Effector memory CD8-positive, alpha-beta T cell (primary cell): ENCODE measurements around the gene CD6.

Experiments
- ATAC-seq: fragments of 150-1000 bp; cut with Tn5 transposase; replicated peaks from 2 replicates; pipeline ENCODE4 v1.10.0; 2021; ENCODE audit warnings: mild to moderate bottlenecking, moderate library complexity
- DNase-seq, 3 experiments: peaks; one replicate each; pipeline ENCODE4 v3.0.0; 2021
- H3K27ac Mint-ChIP-seq, 2 donors: one replicate each; pipeline ENCODE4 v1.8.0; 2022; ENCODE audit warnings: mild to moderate bottlenecking in 2 of 2, mixed read lengths in 2 of 2, moderate library complexity in 2 of 2
- H3K27me3 Mint-ChIP-seq, 2 donors: one replicate each; pipeline ENCODE4 v1.8.0; 2022; ENCODE audit warnings: mixed read lengths in 2 of 2
- H3K36me3 Mint-ChIP-seq: one replicate; pipeline ENCODE4 v1.8.0; 2022; ENCODE audit warnings: mild to moderate bottlenecking, moderate library complexity, mixed read lengths; ENCODE audit not compliant: insufficient read depth
- H3K4me1 Mint-ChIP-seq, 2 donors: one replicate each; pipeline ENCODE4 v1.8.0; 2022; ENCODE audit warnings: low read depth in 2 of 2, mixed read lengths in 2 of 2
- H3K4me3 Mint-ChIP-seq, 2 donors: one replicate each; pipeline ENCODE4 v1.8.0; 2022; ENCODE audit warnings: mild to moderate bottlenecking in 2 of 2, mixed read lengths in 2 of 2, moderate library complexity in 2 of 2
- H3K9me3 Mint-ChIP-seq, 2 donors: one replicate each; pipeline ENCODE4 v1.8.0; 2022; ENCODE audit warnings: mixed read lengths in 2 of 2

CD6 gene

GRCh38 chr11:61026121-61027031 is 54.9 kb downstream of the CD6 start:
- peak overlapping the region; percentile 70 to 79 for H3K4me3 Mint-ChIP-seq
- H3K27me3 Mint-ChIP-seq = no peaks in the 10 kb centered on the region
- peak overlapping the region; percentile 89 to 90 for H3K27ac Mint-ChIP-seq
- H3K9me3 Mint-ChIP-seq = no peaks in the 10 kb centered on the region
- peaks cover 44% of the 10 kb centered on the region for H3K36me3 Mint-ChIP-seq
- no peak for DNase-seq
- peaks cover 51 to 62% of the 10 kb centered on the region in 2 donors for H3K4me1 Mint-ChIP-seq
- peak; percentile 12 for ATAC-seq

GRCh38 chr11:61027141-61027840 is 55.8 kb downstream of the CD6 start:
- Mint-ChIP-seq H3K4me3 (peak overlapping the region; percentile 70 to 79), H3K9me3 (no peaks in the 10 kb centered on the region), H3K27me3 (no peaks in the 10 kb centered on the region), H3K4me1 (peaks cover 42 to 52% of the 10 kb centered on the region in 2 donors), H3K27ac (peak overlapping the region; percentile 90 to 94), H3K36me3 (peaks cover 38% of the 10 kb centered on the region)
- peak; percentile 15 for ATAC-seq
- DNase-seq = no peak

- DNase-seq = no peak
- no peaks in the 10 kb centered on the region for H3K27me3 Mint-ChIP-seq
- H3K4me3 Mint-ChIP-seq = peak overlapping the region; percentile 70 to 79
- no peaks in the 10 kb centered on the region for H3K9me3 Mint-ChIP-seq
- peaks cover 32% of the 10 kb centered on the region for H3K36me3 Mint-ChIP-seq
- peaks cover 33 to 44% of the 10 kb centered on the region in 2 donors for H3K4me1 Mint-ChIP-seq
- ATAC-seq = no peak
- H3K27ac Mint-ChIP-seq = peak overlapping the region in 1 of 2 donors; percentile 94
Measured at GRCh38 chr11:61028135-61028729, 56.8 kb downstream of the CD6 start.

- Mint-ChIP-seq H3K36me3 (peaks cover 7% of the 10 kb centered on the region), H3K27me3 (no peaks in the 10 kb centered on the region), H3K27ac (no peak overlapping the region), H3K9me3 (no peaks in the 10 kb centered on the region), H3K4me3 (no peak overlapping the region), H3K4me1 (peaks cover 8 to 9% of the 10 kb centered on the region in 2 donors)
- ATAC-seq (no peak), DNase-seq (no peak)
Measured at GRCh38 chr11:61032824-61033223, 61.3 kb downstream of the CD6 start.

GRCh38 chr11:61033417-61033816 is 61.9 kb downstream of the CD6 start:
- peaks cover 5% of the 10 kb centered on the region for H3K36me3 Mint-ChIP-seq
- H3K27me3 Mint-ChIP-seq = no peaks in the 10 kb centered on the region
- H3K4me1 Mint-ChIP-seq = peaks cover 2 to 3% of the 10 kb centered on the region in 2 donors
- H3K27ac Mint-ChIP-seq = no peak overlapping the region
- no peak overlapping the region for H3K4me3 Mint-ChIP-seq
- ATAC-seq = no peak
- DNase-seq = no peak
- no peaks in the 10 kb centered on the region for H3K9me3 Mint-ChIP-seq

GRCh38 chr11:61034111-61034510 is 62.6 kb downstream of the CD6 start:
- H3K4me1 Mint-ChIP-seq = peaks cover 0 to 2% of the 10 kb centered on the region in 2 donors
- DNase-seq = no peak

GRCh38 chr11:61034704-61035525 is 63.4 kb downstream of the CD6 start:
- no peak for ATAC-seq
- Mint-ChIP-seq H3K9me3 (no peaks in the 10 kb centered on the region), H3K27ac (no peak overlapping the region), H3K36me3 (peaks cover 3% of the 10 kb centered on the region), H3K27me3 (no peaks in the 10 kb centered on the region), H3K4me1 (peaks cover 2% of the 10 kb centered on the region in 2 donors), H3K4me3 (no peak overlapping the region)
- no peak for DNase-seq

More at GRCh38 chr11:61034111-61034510, 62.6 kb downstream of the CD6 start:
- Mint-ChIP-seq H3K36me3 (peaks cover 5% of the 10 kb centered on the region), H3K4me3 (no peak overlapping the region), H3K27me3 (no peaks in the 10 kb centered on the region), H3K27ac (no peak overlapping the region), H3K9me3 (no peaks in the 10 kb centered on the region)
- no peak for ATAC-seq

- Mint-ChIP-seq H3K36me3 (peaks cover 3% of the 10 kb centered on the region), H3K27ac (no peak overlapping the region)
Measured at GRCh38 chr11:61035526-61035835, 64.0 kb downstream of the CD6 start.

GRCh38 chr11:61037441-61038093 is 66.1 kb downstream of the CD6 start:
- Mint-ChIP-seq H3K9me3 (no peaks in the 10 kb centered on the region), H3K36me3 (peaks cover 3% of the 10 kb centered on the region), H3K4me1 (peaks cover 11 to 19% of the 10 kb centered on the region in 2 donors), H3K27me3 (no peaks in the 10 kb centered on the region), H3K27ac (no peak overlapping the region), H3K4me3 (no peak overlapping the region)
- DNase-seq (no peak), ATAC-seq (no peak)

More at GRCh38 chr11:61035526-61035835, 64.0 kb downstream of the CD6 start:
- H3K4me1 Mint-ChIP-seq = peaks cover 3 to 5% of the 10 kb centered on the region in 2 donors
- no peaks in the 10 kb centered on the region for H3K9me3 Mint-ChIP-seq
- H3K4me3 Mint-ChIP-seq = no peak overlapping the region
- no peaks in the 10 kb centered on the region for H3K27me3 Mint-ChIP-seq
- no peak for DNase-seq
- ATAC-seq = no peak

- H3K4me3 Mint-ChIP-seq = no peak overlapping the region
Measured at GRCh38 chr11:61039916-61040315, 68.4 kb downstream of the CD6 start.

GRCh38 chr11:61041755-61042518 is 70.5 kb downstream of the CD6 start:
- DNase-seq = peak; percentile 52 to 73 (median 56)
- ATAC-seq = peak; percentile 94
- Mint-ChIP-seq H3K4me1 (peaks cover 12 to 27% of the 10 kb centered on the region in 2 donors), H3K36me3 (peaks cover 3% of the 10 kb centered on the region), H3K4me3 (peak overlapping the region; percentile 67 to 83), H3K9me3 (no peaks in the 10 kb centered on the region), H3K27me3 (no peaks in the 10 kb centered on the region), H3K27ac (peak overlapping the region; percentile 76 to 98)

More at GRCh38 chr11:61039916-61040315, 68.4 kb downstream of the CD6 start:
- Mint-ChIP-seq H3K27ac (peak overlapping the region in 1 of 2 donors; percentile 25), H3K4me1 (peaks cover 13 to 27% of the 10 kb centered on the region in 2 donors), H3K9me3 (no peaks in the 10 kb centered on the region), H3K27me3 (no peaks in the 10 kb centered on the region), H3K36me3 (peaks cover 3% of the 10 kb centered on the region)
- ATAC-seq (no peak), DNase-seq (no peak)

- Mint-ChIP-seq H3K4me1 (peaks cover 12 to 27% of the 10 kb centered on the region in 2 donors), H3K9me3 (no peaks in the 10 kb centered on the region), H3K4me3 (peak overlapping the region; percentile 67 to 83), H3K36me3 (peaks cover 3% of the 10 kb centered on the region), H3K27me3 (no peaks in the 10 kb centered on the region), H3K27ac (peak overlapping the region; percentile 76 to 98)
- DNase-seq (no peak), ATAC-seq (peak; percentile 49)
Measured at GRCh38 chr11:61042537-61042936, 71.1 kb downstream of the CD6 start.
